ENCODE data around the gene CDC14A.

CDC14A gene

GRCh38 chr1:100499194-100499811, 147.0 kb downstream of the CDC14A start:
- DNase-seq = no peak

- no peak for DNase-seq
These were observed 149.9 kb downstream of the CDC14A start for GRCh38 chr1:100502052-100502792.

DNA sequence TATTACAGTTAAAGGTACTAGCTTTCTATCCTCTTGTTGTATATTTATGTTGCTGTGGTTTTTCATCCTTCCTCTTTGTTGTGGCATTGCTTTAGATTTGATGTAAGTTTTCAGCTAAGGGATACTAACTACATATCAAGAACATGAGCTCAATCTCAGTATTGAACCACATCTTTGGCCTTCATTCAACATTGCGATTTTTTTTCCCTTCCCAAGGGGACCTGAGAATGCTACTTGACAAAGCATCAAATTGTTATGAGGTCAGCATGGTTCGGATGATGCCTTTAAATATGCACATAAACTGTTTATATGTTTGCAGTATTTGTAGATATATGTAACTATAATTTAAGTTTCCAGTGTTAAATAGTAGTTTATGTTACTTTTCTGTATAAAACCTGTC, 153.9 kb downstream of the CDC14A start:
- no peak for DNase-seq

DNA sequence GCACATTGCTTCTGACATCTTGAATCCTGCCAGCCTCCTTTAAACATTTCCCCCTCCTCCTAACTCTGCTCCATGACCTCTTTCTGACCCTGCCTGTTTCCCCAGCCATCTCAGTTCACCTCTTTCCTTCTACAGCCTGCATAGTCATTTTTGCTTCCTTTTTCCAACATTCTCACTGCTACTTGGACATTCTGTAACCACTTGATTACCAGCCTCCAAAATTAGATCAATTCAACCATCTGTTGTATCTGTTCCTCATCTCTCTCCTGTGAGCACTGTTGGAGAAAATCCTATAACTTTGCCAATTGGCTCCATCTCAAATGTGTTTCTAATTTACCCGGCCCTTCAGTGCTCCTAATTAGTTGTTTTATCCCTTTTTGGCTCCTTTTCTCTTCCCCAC, 158.1 kb downstream of the CDC14A start:
- DNase-seq = no peak

GRCh38 chr1:100511058-100511457, 158.8 kb downstream of the CDC14A start:
- DNase-seq = no peak

DNA sequence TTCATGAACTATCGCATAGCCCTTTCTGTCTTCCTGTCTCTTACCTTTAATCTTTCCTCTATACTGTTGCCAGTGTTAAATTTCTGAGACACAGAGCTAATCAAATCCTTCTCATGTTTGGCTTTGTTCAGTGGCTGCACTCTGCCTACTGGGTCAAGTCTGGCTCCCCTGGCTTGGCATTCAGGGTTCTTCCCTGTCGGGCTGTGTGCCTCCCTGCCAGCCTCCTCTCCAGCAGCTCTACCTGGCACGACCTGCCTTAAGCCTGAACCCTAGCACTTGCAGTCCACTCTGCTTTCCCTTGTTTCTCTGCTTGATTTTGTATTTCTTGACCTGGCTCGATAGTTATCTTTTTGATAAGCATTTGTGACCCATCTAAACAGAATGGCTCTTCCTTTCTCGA, 159.5 kb downstream of the CDC14A start:
- DNase-seq = no peak

DNA sequence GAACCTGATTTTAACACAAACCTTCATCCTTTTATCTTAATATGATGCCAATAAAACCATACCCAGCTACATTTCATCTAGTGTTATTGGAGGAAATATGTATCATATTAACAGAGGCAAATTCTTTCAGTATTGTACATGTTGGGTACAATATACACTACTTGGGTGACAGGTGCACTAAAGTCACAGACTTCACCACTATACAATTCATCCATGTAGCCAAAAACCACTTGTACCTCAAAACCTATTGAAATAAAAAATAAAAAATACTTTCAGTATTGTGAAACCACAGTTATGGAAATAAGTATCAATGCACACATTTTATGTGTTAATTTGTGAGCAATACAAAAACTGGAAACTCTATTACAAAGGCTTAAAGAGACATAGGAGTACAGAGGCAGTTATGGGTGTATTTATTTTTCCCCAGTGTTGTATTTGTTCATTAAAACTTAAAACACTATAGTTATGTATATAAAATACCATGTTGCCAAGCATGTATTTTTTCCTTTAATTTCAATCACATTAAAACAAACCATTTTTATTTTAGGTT, 160.6 kb downstream of the CDC14A start:
- DNase-seq = no peak

DNA sequence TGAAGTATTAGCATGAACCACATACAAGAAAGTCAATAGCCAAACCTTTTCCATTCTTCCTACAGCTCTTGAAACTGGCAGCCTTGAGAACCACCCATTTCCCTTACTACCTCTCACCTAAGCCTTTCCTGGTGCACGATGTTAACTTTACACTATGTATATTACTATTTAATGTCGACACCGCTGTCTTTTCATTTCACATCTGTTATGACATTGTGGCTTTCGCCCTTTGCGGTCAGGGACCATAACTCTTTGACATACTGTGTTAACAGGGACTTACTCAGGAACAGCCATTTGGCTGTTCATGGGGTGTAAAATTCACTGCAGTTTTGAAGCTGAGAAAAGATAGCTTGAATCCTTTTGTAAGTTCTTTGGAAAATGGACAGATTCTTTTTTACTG, 164.6 kb downstream of the CDC14A start:
- DNase-seq = no peak

- no peak for DNase-seq
These were observed 165.2 kb downstream of the CDC14A start for GRCh38 chr1:100517515-100517914.

DNA sequence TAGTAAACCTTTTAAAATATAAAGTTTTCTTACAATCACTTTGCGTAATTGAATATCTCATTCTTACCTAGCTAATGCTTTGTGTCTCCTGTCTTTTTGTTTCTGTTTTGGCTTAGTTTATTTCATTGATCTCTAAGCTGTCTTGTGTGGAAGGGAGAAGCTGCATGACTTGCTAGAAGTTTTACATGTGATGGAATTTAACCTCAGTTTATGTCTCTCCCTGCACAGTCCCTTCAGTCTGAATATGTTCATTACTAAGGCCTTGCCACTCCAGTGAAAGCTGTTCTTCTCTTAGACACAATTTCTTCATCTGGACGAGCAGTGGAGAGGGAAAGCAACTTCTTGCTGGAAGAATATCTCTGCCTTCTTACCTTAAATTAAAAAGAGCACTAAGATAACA, 165.7 kb downstream of the CDC14A start:
- no peak for DNase-seq

DNA sequence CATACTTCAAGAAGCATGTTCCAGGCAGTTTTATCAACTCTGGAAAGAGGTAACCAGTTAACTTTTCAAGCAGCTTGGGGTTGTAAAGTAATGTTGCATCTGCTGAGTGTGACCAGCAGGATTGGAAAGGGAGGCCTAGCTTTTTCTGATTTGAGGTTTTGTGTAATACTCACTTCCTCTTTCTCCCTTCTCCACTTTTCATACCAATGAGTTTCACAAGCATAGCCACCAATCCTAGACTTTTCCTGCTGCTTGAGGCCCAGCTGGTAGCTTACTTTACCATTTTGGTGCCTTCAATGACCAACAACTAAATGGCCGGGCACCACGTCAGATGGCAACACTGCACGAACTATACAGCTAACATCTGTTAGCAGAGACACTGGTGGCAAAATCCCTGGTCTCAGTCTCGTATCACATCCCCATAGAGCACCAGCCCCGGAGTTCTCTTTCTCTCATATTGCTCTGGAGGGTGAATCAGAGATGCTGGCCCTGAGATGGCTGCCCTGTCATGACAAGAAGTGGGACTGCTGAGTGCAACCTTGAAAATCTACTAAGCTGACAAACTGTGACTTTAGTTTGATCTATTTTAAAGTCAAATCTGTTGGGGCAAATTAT, 170.8 kb downstream of the CDC14A start:
- no peak for DNase-seq

- DNase-seq = no peak
These were observed 172.0 kb downstream of the CDC14A start for GRCh38 chr1:100524355-100524754.

- no peak for DNase-seq
These were observed 174.6 kb downstream of the CDC14A start for GRCh38 chr1:100526894-100527293.

GRCh38 chr1:100528871-100529270, 176.6 kb downstream of the CDC14A start:
- no peak for DNase-seq

DNA sequence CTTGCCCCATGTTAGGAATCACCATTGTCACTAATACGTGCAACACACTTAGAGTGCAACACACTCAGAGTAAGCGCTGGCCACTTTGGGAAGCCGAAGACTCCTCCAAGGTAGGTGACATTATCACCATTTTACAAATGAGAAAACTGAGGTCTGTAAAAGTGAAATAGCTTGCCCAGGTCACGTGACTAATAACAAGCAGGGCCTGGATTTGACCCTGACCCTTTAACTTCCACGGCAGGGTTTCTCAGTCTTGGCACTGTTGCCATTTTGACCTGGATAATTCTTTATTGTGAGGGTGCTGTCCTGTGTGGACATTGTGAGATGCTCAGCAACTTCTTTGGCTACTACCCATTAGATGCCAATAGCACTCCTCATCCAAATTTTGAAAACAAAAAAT, 177.8 kb downstream of the CDC14A start:
- no peak for DNase-seq

DNA sequence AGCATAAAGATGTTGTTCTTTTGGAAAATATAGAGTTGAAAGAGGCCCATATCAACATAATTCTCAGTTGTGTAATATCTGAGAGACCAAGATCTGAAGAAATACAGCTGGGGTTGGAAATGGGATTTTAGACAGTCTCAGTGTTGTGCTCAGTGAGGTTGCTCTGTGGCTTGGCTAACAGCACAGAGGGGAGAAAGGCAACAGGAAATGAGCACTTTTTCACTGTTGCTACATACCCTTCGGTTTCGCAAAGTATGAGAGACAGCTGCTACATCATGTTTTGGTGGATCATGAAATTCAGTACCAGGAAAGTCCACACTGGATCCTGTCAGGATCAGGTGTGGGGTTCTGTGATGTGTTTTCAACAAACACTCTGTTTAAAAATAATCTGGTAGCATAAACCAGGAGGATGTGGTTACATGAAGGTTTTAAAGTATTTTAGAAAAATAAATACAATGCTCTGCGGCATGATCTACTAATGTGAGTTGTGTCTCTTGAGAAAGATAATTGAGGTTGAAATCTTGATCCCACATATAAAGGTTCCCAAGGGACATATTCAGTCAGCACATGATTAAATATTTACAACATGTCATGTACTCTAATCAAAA, 178.7 kb downstream of the CDC14A start:
- DNase-seq = no peak

DNA sequence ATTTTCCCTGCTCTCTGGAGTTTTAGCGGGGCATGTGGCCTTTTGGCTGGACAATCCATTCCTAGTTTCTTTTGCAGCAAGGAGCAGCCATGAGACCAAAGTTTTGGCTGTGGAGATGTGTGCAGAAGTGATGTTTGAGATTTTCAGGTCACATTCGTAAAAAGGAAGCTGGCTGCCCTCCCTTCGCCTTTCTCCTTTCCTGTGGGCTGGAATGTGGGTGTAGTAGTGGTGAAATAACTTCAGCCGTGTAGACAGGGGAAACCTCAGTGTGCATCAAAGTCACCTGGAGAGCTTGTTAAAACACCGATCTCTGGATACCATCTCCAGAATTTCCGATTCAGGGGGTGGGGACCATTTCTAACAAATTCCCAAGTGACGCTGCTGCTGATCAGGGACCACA, 180.3 kb downstream of the CDC14A start:
- no peak for DNase-seq

DNA sequence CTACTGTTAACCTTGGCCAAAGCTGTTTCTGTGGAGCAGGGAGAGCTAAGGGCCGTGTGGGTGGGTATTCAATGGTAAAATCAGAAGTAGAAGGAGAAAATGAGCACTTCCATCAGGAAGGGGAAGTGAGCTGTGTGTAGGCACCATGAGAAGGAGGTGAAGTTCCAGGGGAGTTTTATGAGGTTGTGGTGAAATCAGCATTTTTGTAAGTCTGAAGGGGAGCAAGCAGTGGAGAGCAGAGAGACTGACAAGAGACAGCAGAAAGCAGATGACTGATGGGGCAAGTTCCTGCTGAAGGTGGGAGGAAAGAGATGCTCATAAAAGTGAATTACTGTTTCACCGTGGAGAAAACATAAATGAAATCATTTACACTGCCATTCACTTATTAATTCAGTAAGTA, 183.0 kb downstream of the CDC14A start:
- DNase-seq = no peak

- no peak for DNase-seq
These were observed 183.7 kb downstream of the CDC14A start for GRCh38 chr1:100536031-100536430.

GRCh38 chr1:100538913-100539835, 186.9 kb downstream of the CDC14A start:
- no peak for DNase-seq

DNA sequence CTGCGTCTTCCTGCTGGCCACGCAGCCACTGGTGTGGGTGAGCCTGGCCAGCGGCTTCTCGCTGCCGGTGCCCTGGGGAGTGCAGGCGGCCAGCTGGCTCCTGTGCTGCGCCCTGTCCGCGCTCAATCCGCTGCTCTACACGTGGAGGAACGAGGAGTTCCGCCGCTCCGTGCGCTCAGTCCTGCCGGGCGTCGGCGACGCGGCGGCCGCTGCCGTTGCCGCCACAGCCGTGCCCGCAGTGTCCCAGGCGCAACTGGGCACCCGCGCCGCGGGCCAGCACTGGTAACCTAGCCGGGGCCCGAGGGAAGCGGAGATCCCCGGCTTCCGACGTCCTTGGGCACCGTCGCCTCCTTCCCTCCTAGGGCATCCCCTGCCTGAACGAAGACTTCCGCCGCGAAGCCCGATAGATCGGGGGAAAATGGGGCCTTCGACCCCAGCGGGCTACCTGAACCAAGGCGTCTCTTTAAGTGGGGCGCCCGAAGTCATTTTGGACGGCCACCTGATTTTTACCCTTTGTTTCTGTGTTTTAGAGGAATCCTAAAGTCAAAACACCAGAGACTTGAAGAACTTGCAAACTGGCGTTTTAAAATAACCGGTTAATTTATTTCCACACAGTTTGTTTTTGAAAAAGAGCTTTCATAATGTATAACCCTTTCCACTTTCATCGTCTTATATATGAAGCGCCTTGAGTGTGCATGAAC, 187.7 kb downstream of the CDC14A start:
- no peak for DNase-seq

GRCh38 chr1:100542285-100542684, 190.0 kb downstream of the CDC14A start:
- DNase-seq = no peak

All from T1000 (cell line).